Measurements from ENCODE around the gene ZFP1.

The ZFP1 gene

GRCh38 chr16:75148311-75149195 lies at the start of gene ZFP1:
ZFP1 (plus strand) TSS chr16:75148524; CDS start chr16:75152952, 4,428 bp downstream.
- peak; percentile 85 for DNase-seq (ENCODE audit: low spot score)

GRCh38 chr16:75099075-75099667 lies 49.2 kb upstream of the ZFP1 start:
- no peak for DNase-seq (ENCODE audit: low spot score)

GRCh38 chr16:75099738-75100602 lies 48.4 kb upstream of the ZFP1 start:
- DNase-seq (ENCODE audit: low spot score), result peak; percentile 72

GRCh38 chr16:75100603-75100990 lies 47.7 kb upstream of the ZFP1 start:
- no peak for DNase-seq (ENCODE audit: low spot score)

- no peak for DNase-seq (ENCODE audit: low spot score)
Measured at GRCh38 chr16:75101635-75102034, 46.7 kb upstream of the ZFP1 start.

GRCh38 chr16:75102595-75102994 lies 45.7 kb upstream of the ZFP1 start:
- DNase-seq (ENCODE audit: low spot score), result no peak

- no peak for DNase-seq (ENCODE audit: low spot score)
Measured at GRCh38 chr16:75103994-75104393, 44.3 kb upstream of the ZFP1 start.

- DNase-seq (ENCODE audit: low spot score), result no peak
Measured at GRCh38 chr16:75104836-75105235, 43.5 kb upstream of the ZFP1 start.

GRCh38 chr16:75105306-75106061 lies 42.8 kb upstream of the ZFP1 start:
- DNase-seq (ENCODE audit: low spot score), result no peak

GRCh38 chr16:75106351-75107274 lies 41.7 kb upstream of the ZFP1 start:
- no peak for DNase-seq (ENCODE audit: low spot score)

GRCh38 chr16:75107505-75107904 lies 40.8 kb upstream of the ZFP1 start:
- no peak for DNase-seq (ENCODE audit: low spot score)

- no peak for DNase-seq (ENCODE audit: low spot score)
Measured at GRCh38 chr16:75108792-75109731, 39.3 kb upstream of the ZFP1 start.

GRCh38 chr16:75109732-75110243 lies 38.5 kb upstream of the ZFP1 start:
- DNase-seq (ENCODE audit: low spot score), result no peak

GRCh38 chr16:75110637-75111513 lies 37.4 kb upstream of the ZFP1 start:
- peak; percentile 81 for DNase-seq (ENCODE audit: low spot score)

GRCh38 chr16:75111514-75111940 lies 36.8 kb upstream of the ZFP1 start:
- no peak for DNase-seq (ENCODE audit: low spot score)

- no peak for DNase-seq (ENCODE audit: low spot score)
Measured at GRCh38 chr16:75111961-75112733, 36.2 kb upstream of the ZFP1 start.

GRCh38 chr16:75112734-75113491 lies 35.4 kb upstream of the ZFP1 start:
- DNase-seq (ENCODE audit: low spot score), result no peak
